Type B pancreatic cell (in vitro differentiated cells): ENCODE results near the gene ADM5. TPM values are rescaled to one million over a fixed set of nuclear protein-coding genes. Genes with fewer than 3 reads are reported as not detected.

Source experiments
- DNase-seq: peaks from one replicate; pipeline ENCODE4 v3.0.0; 2021; ENCODE audit warnings: mixed read lengths; ENCODE audit not compliant: unreplicated experiment; ENCODE audit errors: extremely low spot score
- H3K27ac Mint-ChIP-seq: 2 replicates; pipeline ENCODE4 v1.8.0; 2021; ENCODE audit warnings: mild to moderate bottlenecking, mixed read lengths
- H3K27me3 Mint-ChIP-seq: 2 replicates; pipeline ENCODE4 v1.8.0; 2021; ENCODE audit warnings: mixed read lengths
- H3K36me3 Mint-ChIP-seq: 2 replicates; pipeline ENCODE4 v1.8.0; 2021; ENCODE audit warnings: mixed read lengths
- H3K4me1 Mint-ChIP-seq: one replicate; pipeline ENCODE4 v1.8.0; 2021; ENCODE audit warnings: mixed read lengths; ENCODE audit not compliant: unreplicated experiment
- H3K4me3 Mint-ChIP-seq: 2 replicates; pipeline ENCODE4 v1.8.0; 2021; ENCODE audit warnings: mild to moderate bottlenecking, mixed read lengths
- H3K9me3 Mint-ChIP-seq: 2 replicates; pipeline ENCODE4 v1.8.0; 2021; ENCODE audit warnings: mixed read lengths
- CTCF ChIP-seq: fragments of 200-600 bp; sonication (generic); conservative IDR thresholded peaks from 2 replicates; pipeline ENCODE4 v1.5.0; 2021; ENCODE audit warnings: antibody characterized with exemption, mild to moderate bottlenecking
- total RNA-seq: library from RNA; stranded (reverse); gene quantifications from 2 replicates; pipeline ENCODE4 v1.2.1, GENCODE V29; 2021; ENCODE audit warnings: low replicate concordance

Gene ADM5
- total RNA-seq, 1 donor from 2014 or later = 3.2 TPM

GRCh38 chr19:49662011-49662410 is 27.4 kb upstream of the ADM5 start:
- Mint-ChIP-seq H3K9me3 (no peaks in the 10 kb centered on the region), H3K27ac (no peak overlapping the region), H3K27me3 (no peaks in the 10 kb centered on the region), H3K4me1 (peaks cover 16% of the 10 kb centered on the region), H3K36me3 (peaks cover 9% of the 10 kb centered on the region), H3K4me3 (no peak overlapping the region)
- TF ChIP-seq CTCF = no peak
- DNase-seq = no peak

GRCh38 chr19:49663224-49663623 is 26.2 kb upstream of the ADM5 start:
- Mint-ChIP-seq H3K36me3 (peaks cover 6% of the 10 kb centered on the region), H3K27ac (peak overlapping the region; percentile 97), H3K4me1 (peaks cover 22% of the 10 kb centered on the region), H3K9me3 (no peaks in the 10 kb centered on the region), H3K4me3 (peak overlapping the region; percentile 34), H3K27me3 (no peaks in the 10 kb centered on the region)
- TF ChIP-seq CTCF = no peak
- DNase-seq = no peak

- peaks cover 22% of the 10 kb centered on the region for H3K4me1 Mint-ChIP-seq
- H3K27ac Mint-ChIP-seq = peak overlapping the region; percentile 97
- no peaks in the 10 kb centered on the region for H3K9me3 Mint-ChIP-seq
These were observed 25.0 kb upstream of the ADM5 start for GRCh38 chr19:49664171-49665035.

GRCh38 chr19:49665036-49665350 is 24.4 kb upstream of the ADM5 start:
- H3K27me3 Mint-ChIP-seq = no peaks in the 10 kb centered on the region
- peaks cover 22% of the 10 kb centered on the region for H3K4me1 Mint-ChIP-seq
- H3K9me3 Mint-ChIP-seq = no peaks in the 10 kb centered on the region
- H3K27ac Mint-ChIP-seq = peak overlapping the region; percentile 97
- peak overlapping the region; percentile 99 for H3K4me3 Mint-ChIP-seq
- no peak for TF ChIP-seq CTCF
- peaks cover 9% of the 10 kb centered on the region for H3K36me3 Mint-ChIP-seq
- no peak for DNase-seq

More at GRCh38 chr19:49664171-49665035, 25.0 kb upstream of the ADM5 start:
- H3K36me3 Mint-ChIP-seq = peaks cover 6% of the 10 kb centered on the region
- peak; percentile 53 for TF ChIP-seq CTCF
- peak overlapping the region; percentile 99 for H3K4me3 Mint-ChIP-seq
- H3K27me3 Mint-ChIP-seq = no peaks in the 10 kb centered on the region
- peak; percentile 88 for DNase-seq

- H3K9me3 Mint-ChIP-seq = no peaks in the 10 kb centered on the region
- peak within 1 kb of the TSS; percentile 99 for H3K4me3 Mint-ChIP-seq
- peak within 1 kb of the TSS; percentile 97 for H3K27ac Mint-ChIP-seq
- DNase-seq = peak; percentile 97
- no peaks in the 10 kb centered on the region for H3K27me3 Mint-ChIP-seq
- no peak for TF ChIP-seq CTCF
- peaks cover 22% of the 10 kb centered on the region for H3K4me1 Mint-ChIP-seq
- H3K36me3 Mint-ChIP-seq = peaks cover 4% of the 10 kb centered on the region
These were observed 23.9 kb upstream of the ADM5 start, which contains the start of the genes BCL2L12 and IRF3 for GRCh38 chr19:49665351-49666119. BCL2L12 (plus strand) TSS chr19:49665933; CDS start chr19:49666693, 760 bp downstream. IRF3 (minus strand) TSS chr19:49665857; CDS start chr19:49664838, 1,019 bp downstream.
